Measurements from ENCODE around the gene HSPA2. TPM values are rescaled to one million over a fixed set of nuclear protein-coding genes. Genes with fewer than 3 reads are reported as not detected.

HSPA2 gene
- total and polyA plus RNA-seq, 2 of the 4 experiments (the other 2 are of a cell fraction) = 18.4 to 19.7 TPM

- no peak overlapping the region for H2BK120ac ChIP-seq (ENCODE audit: low read depth, low read length)
- H3K36me3 ChIP-seq (ENCODE audit: control insufficient read depth, insufficient read depth, low read length) = peaks cover 13% of the 10 kb centered on the region
- H3K27ac ChIP-seq (ENCODE audit: insufficient read depth, low read length) = no peak overlapping the region
- peaks cover 91% of the 10 kb centered on the region for H4K20me1 ChIP-seq (ENCODE audit: insufficient read depth, low read length)
- peaks cover 11% of the 10 kb centered on the region; the same call in 1 of the 2 replicates for H3K9me1 ChIP-seq (ENCODE audit: insufficient read depth, low read length)
- no CpG with 5 or more reads among the region's 4 CpGs for WGBS, 2 experiments (ENCODE audit: extremely low coverage in 2 of 2, insufficient read length in 1 of 2)
- H2BK5ac ChIP-seq (ENCODE audit: low read depth, low read length, poor library complexity, severe bottlenecking) = no peak overlapping the region
- H2AK5ac ChIP-seq (ENCODE audit: low read depth, low read length) = no peak overlapping the region
- no TSS peak for BruUV-seq (replicated peaks)
- in situ Hi-C loops (cut with MboI; ENCODE audit: low sequenced_read_pairs) = no loop called here
- H3K9me3 ChIP-seq (ENCODE audit: control insufficient read depth, insufficient read depth, low read length) = no peaks in the 10 kb centered on the region
- H3K4me3 ChIP-seq (ENCODE audit: insufficient read depth, low read depth, low read length) = no peak overlapping the region
- H3K14ac ChIP-seq (replicated peaks; ENCODE audit: low read depth, low read length) = no peak overlapping the region
- CTCF ChIA-PET = interaction anchor here (1.1 kb wide), 1 partner anchor 111 kb away, joined by 4 read pairs; no protein-coding TSS in a partner anchor
- peaks cover 21 to 63% of the 10 kb centered on the region in 2 experiments for H3K79me1 ChIP-seq (ENCODE audit: low read depth in 1 of 2, low read length in 2 of 2)
- H4K5ac ChIP-seq (ENCODE audit: low read depth, low read length) = no peak overlapping the region
- no peak overlapping the region for H4K91ac ChIP-seq (ENCODE audit: insufficient read depth, low read depth, low read length)
- H3K23ac ChIP-seq (ENCODE audit: low read depth, low read length) = no peak overlapping the region
- dilution Hi-C loops (cut with HindIII; ENCODE audit: low sequenced_read_pairs, unreplicated experiment) = no loop called here
- H2BK20ac ChIP-seq (ENCODE audit: low read depth, low read length) = no peak overlapping the region
- no peak overlapping the region for H4K8ac ChIP-seq (ENCODE audit: low read depth in 2 of 2, low read length in 2 of 2)
- H3K56ac ChIP-seq (ENCODE audit: extremely low read depth, insufficient read depth, low read length) = no peak overlapping the region
- H2AFZ ChIP-seq (replicated peaks; ENCODE audit: low read length, poor library complexity) = no peak overlapping the region
- H3K9ac ChIP-seq (ENCODE audit: low read depth, low read length) = no peak overlapping the region
- no peak overlapping the region for H2AK9ac ChIP-seq (replicated peaks; ENCODE audit: low read depth, low read length, poor library complexity)
- no peak overlapping the region for H3K4me2 ChIP-seq (ENCODE audit: low read depth, low read length)
- H3K4me1 ChIP-seq (ENCODE audit: control insufficient read depth, insufficient read depth, low read length) = peaks cover 3% of the 10 kb centered on the region; the same call in 1 of the 2 replicates
- H3K18ac ChIP-seq (ENCODE audit: low read depth, low read length) = no peak overlapping the region
- ATAC-seq (ENCODE audit: low read depth) = no peak
- no peak overlapping the region for H2BK15ac ChIP-seq (ENCODE audit: low read depth, low read length)
- intact Hi-C loops (cut with micrococcal nuclease) = no loop called here
- no peak for DNase-seq
- TF ChIP-seq SMC3 (IDR thresholded peaks at IDR 0.05; ENCODE audit: low read depth, low read length) (no peak), CHD1 (IDR thresholded peaks at IDR 0.05; ENCODE audit: low read depth, low read length) (no peak), MXI1 (IDR thresholded peaks at IDR 0.05; ENCODE audit: borderline replicate concordance, low read depth, low read length) (no peak), RAD21 (IDR thresholded peaks at IDR 0.05; ENCODE audit: low read length) (no peak)
- TF ChIP-seq, protein P1, sequence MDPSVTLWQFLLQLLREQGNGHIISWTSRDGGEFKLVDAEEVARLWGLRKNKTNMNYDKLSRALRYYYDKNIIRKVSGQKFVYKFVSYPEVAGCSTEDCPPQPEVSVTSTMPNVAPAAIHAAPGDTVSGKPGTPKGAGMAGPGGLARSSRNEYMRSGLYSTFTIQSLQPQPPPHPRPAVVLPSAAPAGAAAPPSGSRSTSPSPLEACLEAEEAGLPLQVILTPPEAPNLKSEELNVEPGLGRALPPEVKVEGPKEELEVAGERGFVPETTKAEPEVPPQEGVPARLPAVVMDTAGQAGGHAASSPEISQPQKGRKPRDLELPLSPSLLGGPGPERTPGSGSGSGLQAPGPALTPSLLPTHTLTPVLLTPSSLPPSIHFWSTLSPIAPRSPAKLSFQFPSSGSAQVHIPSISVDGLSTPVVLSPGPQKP (IDR thresholded peaks at IDR 0.05; ENCODE audit: borderline replicate concordance, low read depth, low read length) = no peak
- H3K4ac ChIP-seq (ENCODE audit: low read depth, low read length) = no peak overlapping the region
- POLR2A ChIA-PET (ENCODE audit: unreplicated experiment) = no interaction called here
- no peaks in the 10 kb centered on the region for H3K27me3 ChIP-seq (ENCODE audit: control insufficient read depth, insufficient read depth, low read length)
These were observed 22.3 kb upstream of the HSPA2 start for GRCh38 chr14:64518229-64518628.
